K562 (cell line): ENCODE results near the gene FAM107B. TPM values are rescaled to one million over a fixed set of nuclear protein-coding genes. Genes with fewer than 3 reads are reported as not detected.
A peak's percentile ranks its signal among the peaks of the same experiment; 100 is the strongest.

Source experiments
- BACH1 ChIP-seq: fragments of 200-800 bp; sonication (Bioruptor generic); IDR thresholded peaks from 2 replicates; pipeline ENCODE4 v1.6.1; 2016; ENCODE audit warnings: missing genetic modification characterization, missing compliant biosample characterization
- BHLHE40 ChIP-seq: IDR thresholded peaks from 2 replicates; pipeline ENCODE4 v1.6.1; 2011; ENCODE audit warnings: low read length, improper control_type of control experiment
- CHD2 ChIP-seq: IDR thresholded peaks from 2 replicates; pipeline ENCODE4 v1.6.1; 2011; ENCODE audit warnings: low read depth, low read length
- CREB3 ChIP-seq: fragments of 450-650 bp; conservative IDR thresholded peaks from 2 replicates; pipeline ENCODE4 v1.6.1; 2016; ENCODE audit warnings: missing genetic modification characterization, low read depth, mild to moderate bottlenecking, missing compliant biosample characterization, moderate library complexity
- L3MBTL2 ChIP-seq: fragments of 450-650 bp; IDR thresholded peaks from 2 replicates; pipeline ENCODE4 v1.6.1; 2016; ENCODE audit warnings: mild to moderate bottlenecking, moderate library complexity
- OTX1 ChIP-seq: fragments of 450-650 bp; formaldehyde crosslinking; IDR thresholded peaks from 2 replicates; pipeline ENCODE4 v1.4.0; 2022; ENCODE audit warnings: mild to moderate bottlenecking
- RAD51 ChIP-seq: fragments of 450-650 bp; IDR thresholded peaks from 2 replicates; pipeline ENCODE4 v1.7.1; 2016; ENCODE audit warnings: low read depth, mild to moderate bottlenecking, borderline replicate concordance
- RBM39 ChIP-seq: fragments of 200-400 bp; formaldehyde crosslinking; optimal IDR thresholded peaks from 2 replicates; pipeline ENCODE3; 2018; ENCODE audit warnings: low read depth, low read length
- TOE1 ChIP-seq, 2 experiments: fragments of 450-650 bp in 1 of 2; sonication (generic) in 1 of 2; formaldehyde crosslinking in 1 of 2; IDR thresholded peaks; 2 replicates each; pipeline versions ENCODE4 v1.7.1 to v1.8.0; 2016 to 2022; ENCODE audit warnings: borderline replicate concordance in 2 of 2, mild to moderate bottlenecking in 2 of 2, antibody characterized with exemption in 1 of 2, inconsistent platforms in 1 of 2, low read depth in 1 of 2, missing genetic modification reagents in 1 of 2, moderate library complexity in 1 of 2
- ZNF511 ChIP-seq: sonication (generic); formaldehyde crosslinking; IDR thresholded peaks from 2 replicates; pipeline ENCODE4 v1.8.0; 2022; ENCODE audit warnings: mild to moderate bottlenecking, missing genetic modification reagents
- ZNF589 ChIP-seq: fragments of 200-800 bp; sonication (Bioruptor generic); IDR thresholded peaks from 2 replicates; pipeline ENCODE4 v1.6.1; 2016; ENCODE audit warnings: low read depth, missing genetic modification characterization, missing compliant biosample characterization
- polyA plus RNA-seq, 8 experiments: library from polyadenylated mRNA; depleted of rRNA in 4 of 8; stranded (reverse) in 5 of 8; unstranded in 3 of 8; fragments of >200 nt; fragmentation: Nextera tagmentation in 2 of 8; fragmentation: Illumina TruSeq in 1 of 8; extraction: Ambion mirVana in 2 of 8; extraction: Trizol in 1 of 8; gene quantifications; 2 replicates each; pipeline versions ENCODE4 v1.2.1 to v1.2.3, GENCODE V29; 2011 to 2014; ENCODE audit warnings: inconsistent platforms in 1 of 8, missing spikeins in 1 of 8
- total RNA-seq, 7 experiments: library from RNA; depleted of rRNA in 6 of 7; stranded (reverse); fragments of >200 nt in 6 of 7; fragmentation: Illumina TruSeq in 2 of 7; extraction: Trizol in 2 of 7; gene quantifications; 2 replicates each; pipeline versions ENCODE4 v1.2.1 to v1.2.3, GENCODE V29; 2011 to 2021; ENCODE audit warnings: low replicate concordance in 1 of 7

Gene FAM107B
- total and polyA plus RNA-seq, 9 of the 15 experiments (the other 6 are each of a cell fraction or from before 2014, with no cell fraction given): 0.40 to 2.8 (median 1.4) TPM

GRCh38 chr10:14548474-14548873, 226.2 kb downstream of the FAM107B start (continued):
- TF ChIP-seq CHD2 (no peak), L3MBTL2 (peak; percentile 73), RBM39 (no peak), OTX1 (CRISPR knock-in tag) (no peak), TOE1 (IDR thresholded peaks at IDR 0.05; ENCODE audit: borderline replicate concordance) (peak; percentile 62; the same call in 1 of the 2 replicates), TOE1 (CRISPR knock-in tag; IDR thresholded peaks at IDR 0.05; ENCODE audit: borderline replicate concordance, low read depth) (no peak), BHLHE40 (0 out of 2 replicates have a peak, but pooled peaks have one; percentile 35), BACH1 (no peak), CREB3 (no peak), RAD51 (peak; percentile 67; the same call in 1 of the 2 replicates), ZNF511 (no peak), ZNF589 (no peak)
